ENCODE measurements around the gene SLC13A3. TPM values are rescaled to one million over a fixed set of nuclear protein-coding genes. Genes with fewer than 3 reads are reported as not detected.

The SLC13A3 gene
- total and polyA plus RNA-seq, 2 donors from 2014 or later: 31.5 to 241 TPM

- peaks cover 3% of the 10 kb centered on the region for H3K27me3 ChIP-seq (ENCODE audit: control insufficient read depth, insufficient read depth, low read length)
- no peak overlapping the region for H3K27ac ChIP-seq (ENCODE audit: low read depth in 2 of 2, low read length in 2 of 2)
- TF ChIP-seq, protein P1, sequence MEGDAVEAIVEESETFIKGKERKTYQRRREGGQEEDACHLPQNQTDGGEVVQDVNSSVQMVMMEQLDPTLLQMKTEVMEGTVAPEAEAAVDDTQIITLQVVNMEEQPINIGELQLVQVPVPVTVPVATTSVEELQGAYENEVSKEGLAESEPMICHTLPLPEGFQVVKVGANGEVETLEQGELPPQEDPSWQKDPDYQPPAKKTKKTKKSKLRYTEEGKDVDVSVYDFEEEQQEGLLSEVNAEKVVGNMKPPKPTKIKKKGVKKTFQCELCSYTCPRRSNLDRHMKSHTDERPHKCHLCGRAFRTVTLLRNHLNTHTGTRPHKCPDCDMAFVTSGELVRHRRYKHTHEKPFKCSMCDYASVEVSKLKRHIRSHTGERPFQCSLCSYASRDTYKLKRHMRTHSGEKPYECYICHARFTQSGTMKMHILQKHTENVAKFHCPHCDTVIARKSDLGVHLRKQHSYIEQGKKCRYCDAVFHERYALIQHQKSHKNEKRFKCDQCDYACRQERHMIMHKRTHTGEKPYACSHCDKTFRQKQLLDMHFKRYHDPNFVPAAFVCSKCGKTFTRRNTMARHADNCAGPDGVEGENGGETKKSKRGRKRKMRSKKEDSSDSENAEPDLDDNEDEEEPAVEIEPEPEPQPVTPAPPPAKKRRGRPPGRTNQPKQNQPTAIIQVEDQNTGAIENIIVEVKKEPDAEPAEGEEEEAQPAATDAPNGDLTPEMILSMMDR (IDR thresholded peaks at IDR 0.05; ENCODE audit: borderline replicate concordance, extremely low read depth, insufficient read depth): no peak
- H3K4me1 ChIP-seq (ENCODE audit: control insufficient read depth in 2 of 3, insufficient read depth in 2 of 3, low read depth in 1 of 3, low read length in 3 of 3): no peaks in the 10 kb centered on the region
- no peak overlapping the region for H3K9ac ChIP-seq (ENCODE audit: low read length in 3 of 3)
- FAIRE-seq (no peak), DNase-seq (no peak)
- no peaks in the 10 kb centered on the region for H3K9me3 ChIP-seq (ENCODE audit: control insufficient read depth in 2 of 3, insufficient read depth in 1 of 3, low read length in 3 of 3)
- H3K4me3 ChIP-seq (ENCODE audit: low read length in 3 of 3): no peak overlapping the region
- intact Hi-C loops (cut with DNase I): no loop called here
- H3K36me3 ChIP-seq (ENCODE audit: control insufficient read depth in 2 of 3, insufficient read depth in 3 of 3, low read length in 3 of 3): no peaks in the 10 kb centered on the region
These were observed 112.1 kb downstream of the SLC13A3 start for GRCh38 chr20:46539113-46539512.

DNA sequence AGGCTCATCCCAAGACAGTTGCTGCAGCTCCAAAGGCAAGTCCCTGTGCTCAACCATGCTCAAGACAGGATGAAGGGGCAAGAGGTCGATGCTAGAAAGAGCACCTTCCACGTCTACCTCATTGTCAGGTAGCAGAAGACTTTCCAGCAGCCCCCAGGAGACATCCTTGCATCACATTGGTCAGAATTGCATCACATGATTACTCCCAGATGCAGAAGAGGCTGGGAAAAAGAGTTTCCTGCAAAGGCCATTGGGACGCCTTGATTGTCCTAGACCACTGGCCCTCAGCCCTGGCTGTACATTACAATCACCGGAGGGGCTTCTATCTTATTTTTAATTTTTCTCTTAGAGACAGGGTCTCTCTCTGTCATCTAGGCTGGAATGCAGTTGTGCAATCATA is 120.6 kb downstream of the SLC13A3 start:
- H3K9me3 ChIP-seq (ENCODE audit: control insufficient read depth in 2 of 3, insufficient read depth in 1 of 3, low read length in 3 of 3): no peaks in the 10 kb centered on the region
- H3K4me3 ChIP-seq (ENCODE audit: low read length in 3 of 3): no peak overlapping the region
- H3K27me3 ChIP-seq (ENCODE audit: control insufficient read depth, insufficient read depth, low read length): no peaks in the 10 kb centered on the region
- no peak for FAIRE-seq
- H3K27ac ChIP-seq (ENCODE audit: low read depth in 2 of 2, low read length in 2 of 2): no peak overlapping the region
- no peak overlapping the region for H3K9ac ChIP-seq (ENCODE audit: low read length in 3 of 3)
- intact Hi-C loops (cut with DNase I): no loop called here
- no peaks in the 10 kb centered on the region for H3K36me3 ChIP-seq (ENCODE audit: control insufficient read depth in 2 of 3, insufficient read depth in 3 of 3, low read length in 3 of 3)
- TF ChIP-seq, protein P1 (IDR thresholded peaks at IDR 0.05; ENCODE audit: borderline replicate concordance, extremely low read depth, insufficient read depth): no peak
- no peak for DNase-seq
- no peaks in the 10 kb centered on the region for H3K4me1 ChIP-seq (ENCODE audit: control insufficient read depth in 2 of 3, insufficient read depth in 2 of 3, low read depth in 1 of 3, low read length in 3 of 3)

DNA sequence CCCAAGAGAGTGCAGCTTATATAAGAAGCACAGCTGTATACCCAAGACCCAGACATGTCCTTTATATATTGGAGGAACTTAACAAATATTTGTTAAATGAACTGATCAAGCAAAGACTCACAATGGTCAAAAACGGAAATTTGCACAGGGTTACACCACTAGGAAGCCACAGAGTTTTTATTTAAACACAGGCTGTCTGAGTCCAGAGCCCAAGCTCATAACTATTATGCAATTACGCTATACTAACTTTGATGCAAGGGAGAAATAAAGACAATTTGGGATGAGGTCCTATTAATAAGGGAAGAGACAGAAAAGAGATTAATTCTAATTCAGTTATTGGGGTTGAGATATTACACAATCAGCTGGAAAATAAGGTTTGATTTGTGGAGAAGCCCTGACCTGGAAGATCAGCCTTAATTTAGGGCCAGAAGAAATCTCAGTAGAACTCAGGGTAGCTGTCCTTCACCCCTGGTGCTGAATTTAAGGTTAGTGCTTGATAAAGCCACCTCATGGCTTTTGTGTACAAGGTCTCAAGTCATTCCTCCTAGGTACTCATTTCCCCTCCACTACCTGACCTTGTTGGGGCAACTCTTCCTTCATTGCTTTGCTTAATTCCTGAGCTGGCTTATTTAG is 127.4 kb downstream of the SLC13A3 start:
- intact Hi-C loops (cut with DNase I): loop anchor here (5.0 kb wide), 1 partner anchor 153 kb away; no protein-coding TSS in a partner anchor
- Histone ChIP-seq H3K9me3 (ENCODE audit: control insufficient read depth in 2 of 3, insufficient read depth in 1 of 3, low read length in 3 of 3) (no peaks in the 10 kb centered on the region), H3K27ac (ENCODE audit: low read depth in 2 of 2, low read length in 2 of 2) (no peak overlapping the region), H3K4me1 (ENCODE audit: control insufficient read depth in 2 of 3, insufficient read depth in 2 of 3, low read depth in 1 of 3, low read length in 3 of 3) (peaks cover 0 to 3% (median 0%) of the 10 kb centered on the region in 3 donors), H3K36me3 (ENCODE audit: control insufficient read depth in 2 of 3, insufficient read depth in 3 of 3, low read length in 3 of 3) (no peaks in the 10 kb centered on the region), H3K4me3 (ENCODE audit: low read length in 3 of 3) (no peak overlapping the region), H3K27me3 (ENCODE audit: control insufficient read depth, insufficient read depth, low read length) (no peaks in the 10 kb centered on the region), H3K9ac (ENCODE audit: low read length in 3 of 3) (no peak overlapping the region)
- DNase-seq (peak in 3 of 5 donors; percentile 19 to 48 (median 45)), FAIRE-seq (no peak)
- TF ChIP-seq, protein P1 (IDR thresholded peaks at IDR 0.05; ENCODE audit: borderline replicate concordance, extremely low read depth, insufficient read depth): no peak
